ENCODE measurements around the gene TULP3.

DNA sequence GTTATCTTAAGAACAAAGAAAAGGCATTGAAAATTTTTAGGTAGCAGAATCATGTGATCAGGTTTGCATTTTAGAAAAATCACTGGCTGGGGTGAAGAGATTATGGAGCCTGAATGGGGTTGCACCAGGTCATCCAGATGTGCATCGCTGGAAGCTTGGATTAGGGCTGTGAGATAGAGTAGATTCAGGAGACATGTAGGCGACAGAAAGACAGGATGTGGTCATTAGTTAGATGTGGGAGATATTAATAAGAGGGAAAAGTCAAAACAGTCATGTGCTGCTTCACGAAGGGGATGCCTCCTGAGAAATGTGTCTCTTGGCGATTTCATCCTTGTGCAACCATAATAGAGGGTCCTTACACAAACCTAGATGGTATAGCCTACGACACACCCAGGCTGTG, 93.6 kb downstream of the TULP3 start:
- TF ChIP-seq POLR2A (IDR thresholded peaks at IDR 0.05; ENCODE audit: low read depth, low read length) (no peak), POLR2AphosphoS5 (IDR thresholded peaks at IDR 0.05; ENCODE audit: low read depth, low read length) (no peak), TAF1 (IDR thresholded peaks at IDR 0.05; ENCODE audit: borderline replicate concordance, low read depth, low read length) (no peak)
